ENCODE measurements around the gene CMTM7. TPM values are rescaled to one million over a fixed set of nuclear protein-coding genes. Genes with fewer than 3 reads are reported as not detected.

CMTM7 gene
- total and polyA plus RNA-seq, 9 of the 15 experiments (the other 6 are each of a cell fraction or from before 2014, with no cell fraction given), result 0.03 to 1.6 (median 0.42) TPM; not detected in 4

DNA sequence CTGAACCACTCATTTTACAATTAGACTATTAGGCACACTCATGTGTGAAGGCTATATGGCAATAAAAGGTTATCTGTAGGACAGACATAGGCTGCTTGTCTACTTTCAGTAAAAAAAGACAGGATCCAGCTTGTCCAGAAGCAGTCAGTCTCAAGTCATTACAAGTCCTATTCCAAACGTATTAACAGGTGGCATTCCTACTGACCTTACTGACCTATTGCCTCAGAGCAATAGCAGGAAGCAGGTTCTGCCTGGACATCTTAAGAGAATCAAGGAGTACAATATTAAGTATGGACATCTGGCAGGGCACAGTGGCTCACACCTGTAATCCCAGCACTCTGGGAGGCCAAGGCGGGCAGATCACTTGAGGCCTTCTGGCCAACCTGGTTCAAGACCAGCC is 104.0 kb downstream of the CMTM7 start:
- intact Hi-C loops (cut with micrococcal nuclease) (no loop called here), in situ Hi-C loops (cut with MboI) (no loop called here)
- ChIA-PET CTCF (ENCODE audit: low intra/inter-chr PET ratio) (no interaction called here), POLR2A (interaction anchor here (0.6 to 1.4 kb wide), 3 partner anchors 12 to 69 kb away, joined by 3 to 4 read pairs (median 3); no protein-coding TSS in a partner anchor)
- BruUV-seq (replicated peaks), result no TSS peak
- no peak for DNase-seq (ENCODE audit: extremely low read depth in 1 of 4, low spot score in 3 of 4)
- ATAC-seq, result no peak
- no peak overlapping the region for H3K9ac ChIP-seq (ENCODE audit: insufficient read depth in 1 of 2, low read depth in 2 of 2, low read length in 2 of 2)
- 82% methylated on average over 2 of the region's 2 CpGs for WGBS (ENCODE audit: insufficient coverage, low coverage, missing lambda C conversion rate)
- H3K27ac ChIP-seq (ENCODE audit: extremely low read depth, low read depth, low read length), result no peak overlapping the region
- no peaks in the 10 kb centered on the region for H3K27me3 ChIP-seq (ENCODE audit: control insufficient read depth in 2 of 2, insufficient read depth in 2 of 2, low read length in 2 of 2)
- peaks cover 15 to 34% of the 10 kb centered on the region in 2 experiments for H3K4me1 ChIP-seq (replicated peaks in 1 of 2; ENCODE audit: control insufficient read depth in 2 of 2, insufficient read depth in 2 of 2, low read length in 2 of 2)
- no peak overlapping the region for H3K4me2 ChIP-seq (ENCODE audit: insufficient read depth, low read length)
- FAIRE-seq, result no peak
- no peaks in the 10 kb centered on the region; the same call in 1 of the 2 replicates for H4K20me1 ChIP-seq (replicated peaks; ENCODE audit: control insufficient read depth, insufficient read depth, low read length)
- H3K4me3 ChIP-seq, result no peak overlapping the region
- no peaks in the 10 kb centered on the region for H3K9me1 ChIP-seq (ENCODE audit: control insufficient read depth, insufficient read depth, low read length)
- peaks cover 12% of the 10 kb centered on the region for H3K36me3 ChIP-seq (ENCODE audit: control insufficient read depth, insufficient read depth, low read length)
- H2AFZ ChIP-seq (ENCODE audit: low read depth, low read length), result no peak overlapping the region
- H3K9me3 ChIP-seq (replicated peaks; ENCODE audit: control insufficient read depth, insufficient read depth, low read depth, low read length), result no peaks in the 10 kb centered on the region
- H3K79me2 ChIP-seq (ENCODE audit: control insufficient read depth, insufficient read depth, low read length), result peaks cover 35% of the 10 kb centered on the region
- TF ChIP-seq FOXJ2 (tag; IDR thresholded peaks at IDR 0.05), result no peak
- TF ChIP-seq, protein P1, sequence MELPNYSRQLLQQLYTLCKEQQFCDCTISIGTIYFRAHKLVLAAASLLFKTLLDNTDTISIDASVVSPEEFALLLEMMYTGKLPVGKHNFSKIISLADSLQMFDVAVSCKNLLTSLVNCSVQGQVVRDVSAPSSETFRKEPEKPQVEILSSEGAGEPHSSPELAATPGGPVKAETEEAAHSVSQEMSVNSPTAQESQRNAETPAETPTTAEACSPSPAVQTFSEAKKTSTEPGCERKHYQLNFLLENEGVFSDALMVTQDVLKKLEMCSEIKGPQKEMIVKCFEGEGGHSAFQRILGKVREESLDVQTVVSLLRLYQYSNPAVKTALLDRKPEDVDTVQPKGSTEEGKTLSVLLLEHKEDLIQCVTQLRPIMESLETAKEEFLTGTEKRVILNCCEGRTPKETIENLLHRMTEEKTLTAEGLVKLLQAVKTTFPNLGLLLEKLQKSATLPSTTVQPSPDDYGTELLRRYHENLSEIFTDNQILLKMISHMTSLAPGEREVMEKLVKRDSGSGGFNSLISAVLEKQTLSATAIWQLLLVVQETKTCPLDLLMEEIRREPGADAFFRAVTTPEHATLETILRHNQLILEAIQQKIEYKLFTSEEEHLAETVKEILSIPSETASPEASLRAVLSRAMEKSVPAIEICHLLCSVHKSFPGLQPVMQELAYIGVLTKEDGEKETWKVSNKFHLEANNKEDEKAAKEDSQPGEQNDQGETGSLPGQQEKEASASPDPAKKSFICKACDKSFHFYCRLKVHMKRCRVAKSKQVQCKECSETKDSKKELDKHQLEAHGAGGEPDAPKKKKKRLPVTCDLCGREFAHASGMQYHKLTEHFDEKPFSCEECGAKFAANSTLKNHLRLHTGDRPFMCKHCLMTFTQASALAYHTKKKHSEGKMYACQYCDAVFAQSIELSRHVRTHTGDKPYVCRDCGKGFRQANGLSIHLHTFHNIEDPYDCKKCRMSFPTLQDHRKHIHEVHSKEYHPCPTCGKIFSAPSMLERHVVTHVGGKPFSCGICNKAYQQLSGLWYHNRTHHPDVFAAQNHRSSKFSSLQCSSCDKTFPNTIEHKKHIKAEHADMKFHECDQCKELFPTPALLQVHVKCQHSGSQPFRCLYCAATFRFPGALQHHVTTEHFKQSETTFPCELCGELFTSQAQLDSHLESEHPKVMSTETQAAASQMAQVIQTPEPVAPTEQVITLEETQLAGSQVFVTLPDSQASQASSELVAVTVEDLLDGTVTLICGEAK (IDR thresholded peaks at IDR 0.05), result no peak
- TF ChIP-seq, protein P1 (CRISPR knock-in tag; IDR thresholded peaks at IDR 0.05), result no peak
- no peak for TF ChIP-seq NR2C2 (CRISPR knock-in tag; IDR thresholded peaks at IDR 0.05)
- no peak for TF ChIP-seq NR2C2 (tag; IDR thresholded peaks at IDR 0.05)
- TF ChIP-seq, protein P2, sequence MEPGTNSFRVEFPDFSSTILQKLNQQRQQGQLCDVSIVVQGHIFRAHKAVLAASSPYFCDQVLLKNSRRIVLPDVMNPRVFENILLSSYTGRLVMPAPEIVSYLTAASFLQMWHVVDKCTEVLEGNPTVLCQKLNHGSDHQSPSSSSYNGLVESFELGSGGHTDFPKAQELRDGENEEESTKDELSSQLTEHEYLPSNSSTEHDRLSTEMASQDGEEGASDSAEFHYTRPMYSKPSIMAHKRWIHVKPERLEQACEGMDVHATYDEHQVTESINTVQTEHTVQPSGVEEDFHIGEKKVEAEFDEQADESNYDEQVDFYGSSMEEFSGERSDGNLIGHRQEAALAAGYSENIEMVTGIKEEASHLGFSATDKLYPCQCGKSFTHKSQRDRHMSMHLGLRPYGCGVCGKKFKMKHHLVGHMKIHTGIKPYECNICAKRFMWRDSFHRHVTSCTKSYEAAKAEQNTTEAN (CRISPR knock-in tag; IDR thresholded peaks at IDR 0.05), result no peak
- TF ChIP-seq, protein P3, sequence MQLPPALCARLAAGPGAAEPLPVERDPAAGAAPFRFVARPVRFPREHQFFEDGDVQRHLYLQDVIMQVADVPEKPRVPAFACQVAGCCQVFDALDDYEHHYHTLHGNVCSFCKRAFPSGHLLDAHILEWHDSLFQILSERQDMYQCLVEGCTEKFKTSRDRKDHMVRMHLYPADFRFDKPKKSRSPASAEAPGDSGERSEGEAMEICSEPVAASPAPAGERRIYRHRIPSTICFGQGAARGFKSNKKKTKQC (CRISPR knock-in tag; IDR thresholded peaks at IDR 0.05), result no peak

Data from K562 (cell line).